PC-9 (cell line): ENCODE measurements around the gene DNAI2. TPM values are rescaled to one million over a fixed set of nuclear protein-coding genes. Genes with fewer than 3 reads are reported as not detected.

Source experiments
- BruUV-seq: library from RNA; stranded (reverse); fragments of 400-500 nt; replicated peaks from 2 replicates; lab custom pipeline; 2021; lab: Mats Ljungman, UMichigan
- CTCF ChIA-PET: fragments of 300-600 bp; sonication (Branson Sonifier 250); formaldehyde crosslinking; loops from one replicate; lab custom pipeline; 2022; ENCODE audit warnings: antibody characterized with exemption; lab: Charles Lee
- POLR2A ChIA-PET: fragments of 300-600 bp; sonication (Branson Sonifier 250); formaldehyde crosslinking; loops from one replicate; lab custom pipeline; 2022; ENCODE audit warnings: antibody characterized with exemption; ENCODE audit not compliant: unreplicated experiment; lab: Charles Lee
- DNase-seq, 2 experiments: peaks; one replicate each; pipeline versions ENCODE4 v3.0.0 to v3.0.0-alpha.2; 2015 to 2022; ENCODE audit warnings: mixed read lengths in 1 of 2
- H2AFZ ChIP-seq: fragments of 200-600 bp; sonication (generic); 2 replicates; pipeline ENCODE4 v1.8.1; 2017; ENCODE audit warnings: antibody characterized with exemption
- H3F3A ChIP-seq: fragments of 200-600 bp; sonication (generic); 2 replicates; pipeline ENCODE4 v1.8.1; 2017; ENCODE audit warnings: antibody characterized with exemption, mild to moderate bottlenecking, low read depth; ENCODE audit not compliant: insufficient read depth
- H3K27ac ChIP-seq: fragments of 200-600 bp; sonication (generic); 2 replicates; pipeline ENCODE4 v1.6.1; 2016; ENCODE audit warnings: mixed run types
- H3K27me3 ChIP-seq: fragments of 200-600 bp; sonication (generic); 2 replicates; pipeline ENCODE4 v1.6.1; 2016; ENCODE audit warnings: low read depth, mixed run types; ENCODE audit not compliant: insufficient read depth
- H3K36me3 ChIP-seq: fragments of 200-600 bp; sonication (generic); 2 replicates; pipeline ENCODE4 v1.6.1; 2016; ENCODE audit warnings: low read depth, mixed run types
- H3K4me1 ChIP-seq: fragments of 200-600 bp; sonication (generic); replicated peaks from 2 replicates; pipeline ENCODE4 v1.6.1; 2016; ENCODE audit warnings: mixed run types; ENCODE audit not compliant: insufficient read depth
- H3K4me2 ChIP-seq: fragments of 200-600 bp; sonication (generic); 2 replicates; pipeline ENCODE4 v1.6.1; 2017; ENCODE audit warnings: mixed run types
- H3K4me3 ChIP-seq: fragments of 200-600 bp; sonication (generic); 2 replicates; pipeline ENCODE4 v1.6.1; 2016; ENCODE audit warnings: mixed run types
- H3K79me2 ChIP-seq: fragments of 200-600 bp; sonication (generic); 2 replicates; pipeline ENCODE4 v1.6.1; 2017; ENCODE audit warnings: low read depth, mixed run types
- H3K9me2 ChIP-seq: fragments of 200-600 bp; sonication (generic); 2 replicates; pipeline ENCODE4 v1.8.1; 2017; ENCODE audit warnings: mild to moderate bottlenecking; ENCODE audit not compliant: insufficient read depth
- H3K9me3 ChIP-seq: fragments of 200-600 bp; sonication (generic); 2 replicates; pipeline ENCODE4 v1.8.1; 2016; ENCODE audit warnings: low read depth; ENCODE audit not compliant: insufficient read depth
- H4K20me1 ChIP-seq: fragments of 200-600 bp; sonication (generic); 2 replicates; pipeline ENCODE4 v1.8.1; 2017; ENCODE audit not compliant: insufficient read depth
- CTCF ChIP-seq: fragments of 200-600 bp; sonication (generic); conservative IDR thresholded peaks from 2 replicates; pipeline ENCODE4 v1.6.1; 2017; ENCODE audit warnings: mixed run types, antibody characterized with exemption, mild to moderate bottlenecking, moderate library complexity
- EZH2 ChIP-seq: fragments of 200-600 bp; sonication (generic); IDR thresholded peaks from 2 replicates; pipeline ENCODE4 v1.8.0; 2017; ENCODE audit warnings: antibody characterized with exemption, low read depth
- intact Hi-C: fragments of 100-400 bp; cut with micrococcal nuclease; formaldehyde crosslinking; loops from one replicate; pipeline ENCODE4 v1.10.0; 2022; ENCODE audit not compliant: unreplicated experiment
- total RNA-seq: library from RNA; stranded (reverse); gene quantifications from 2 replicates; pipeline ENCODE4 v1.2.3, GENCODE V29; 2021

The DNAI2 gene
- total RNA-seq, 1 experiment from 2014 or later, result not detected

- peaks cover 55% of the 10 kb centered on the region for H3K27me3 ChIP-seq
- no peaks in the 10 kb centered on the region for H3K9me2 ChIP-seq
- no peaks in the 10 kb centered on the region for H3K36me3 ChIP-seq
- no TSS peak for BruUV-seq
- no peak overlapping the region for H3K27ac ChIP-seq
- TF ChIP-seq EZH2, result no peak
- no peak for DNase-seq
- CTCF ChIA-PET, result interaction anchor here (0.7 kb wide), 1 partner anchor 272 kb away, joined by 3 read pairs; no protein-coding TSS in a partner anchor
- H3F3A ChIP-seq, result no peaks in the 10 kb centered on the region
- no peak overlapping the region for H3K4me2 ChIP-seq
- no peaks in the 10 kb centered on the region for H4K20me1 ChIP-seq
- H3K4me1 ChIP-seq, result no peaks in the 10 kb centered on the region
- no peaks in the 10 kb centered on the region for H3K79me2 ChIP-seq
- intact Hi-C loops, result no loop called here
- H2AFZ ChIP-seq, result no peak overlapping the region
- POLR2A ChIA-PET, result no interaction called here
- H3K9me3 ChIP-seq, result no peaks in the 10 kb centered on the region
- H3K4me3 ChIP-seq, result no peak overlapping the region
Observed at GRCh38 chr17:74328487-74328886, 54.5 kb downstream of the DNAI2 start.

- TF ChIP-seq EZH2 (no peak), CTCF (no peak)
- no peak overlapping the region for H2AFZ ChIP-seq
- no peaks in the 10 kb centered on the region for H3K79me2 ChIP-seq
- no peaks in the 10 kb centered on the region for H3K36me3 ChIP-seq
- peaks cover 57% of the 10 kb centered on the region for H3K27me3 ChIP-seq
- intact Hi-C loops, result no loop called here
- no TSS peak for BruUV-seq
- no peak for DNase-seq
- H4K20me1 ChIP-seq, result no peaks in the 10 kb centered on the region
- no peaks in the 10 kb centered on the region for H3K9me2 ChIP-seq
- POLR2A ChIA-PET, result no interaction called here
- H3K4me3 ChIP-seq, result no peak overlapping the region
- no peaks in the 10 kb centered on the region for H3F3A ChIP-seq
- H3K4me1 ChIP-seq, result no peaks in the 10 kb centered on the region
- CTCF ChIA-PET, result interaction anchor here (0.7 kb wide), 1 partner anchor 271 kb away, joined by 3 read pairs; no protein-coding TSS in a partner anchor
- H3K4me2 ChIP-seq, result no peak overlapping the region
- H3K9me3 ChIP-seq, result no peaks in the 10 kb centered on the region
- no peak overlapping the region for H3K27ac ChIP-seq
Observed at GRCh38 chr17:74329378-74329777, 55.3 kb downstream of the DNAI2 start.

GRCh38 chr17:74330446-74330845, 56.4 kb downstream of the DNAI2 start:
- Histone ChIP-seq H3K27me3 (peaks cover 57% of the 10 kb centered on the region), H3K9me2 (no peaks in the 10 kb centered on the region), H3K27ac (no peak overlapping the region), H3F3A (no peaks in the 10 kb centered on the region), H3K9me3 (no peaks in the 10 kb centered on the region), H4K20me1 (no peaks in the 10 kb centered on the region), H3K79me2 (no peaks in the 10 kb centered on the region), H3K4me2 (no peak overlapping the region), H3K4me1 (no peaks in the 10 kb centered on the region), H3K4me3 (no peak overlapping the region), H3K36me3 (no peaks in the 10 kb centered on the region), H2AFZ (no peak overlapping the region)
- ChIA-PET POLR2A (no interaction called here), CTCF (no interaction called here)
- intact Hi-C loops, result no loop called here
- DNase-seq, result no peak
- BruUV-seq, result no TSS peak
- no peak for TF ChIP-seq EZH2
- TF ChIP-seq CTCF, result no peak

GRCh38 chr17:74332017-74332650, 58.1 kb downstream of the DNAI2 start:
- no peaks in the 10 kb centered on the region for H3K4me1 ChIP-seq
- no peaks in the 10 kb centered on the region for H4K20me1 ChIP-seq
- H3K79me2 ChIP-seq, result no peaks in the 10 kb centered on the region
- no peaks in the 10 kb centered on the region for H3K9me3 ChIP-seq
- H3K36me3 ChIP-seq, result no peaks in the 10 kb centered on the region
- BruUV-seq, result no TSS peak
- DNase-seq, result no peak
- CTCF ChIA-PET, result no interaction called here
- H3K4me2 ChIP-seq, result no peak overlapping the region
- peaks cover 71% of the 10 kb centered on the region for H3K27me3 ChIP-seq
- POLR2A ChIA-PET, result no interaction called here
- H3K27ac ChIP-seq, result no peak overlapping the region
- no peak overlapping the region for H3K4me3 ChIP-seq
- H3F3A ChIP-seq, result no peaks in the 10 kb centered on the region
- H2AFZ ChIP-seq, result no peak overlapping the region
- intact Hi-C loops, result no loop called here
- TF ChIP-seq EZH2 (no peak), CTCF (no peak)
- H3K9me2 ChIP-seq, result no peaks in the 10 kb centered on the region
